IPS DF 4.7 (cell line): ENCODE results near the gene PRSS48.
"Not testable (repeated sequence)": the region's sequence is repeated elsewhere in the genome, so short reads cannot be mapped to it uniquely, and the experiment has no call there.

Source experiments
- DNase-seq: peaks from one replicate; pipeline ENCODE4 v3.0.0-alpha.2; 2013; ENCODE audit warnings: low spot score; ENCODE audit errors: extremely low read depth

The PRSS48 gene

GRCh38 chr4:151276787-151277562 is at the start of gene PRSS48:
Gene PRSS48, plus strand, starts transcription at chr4:151277161. Its CDS starts 12 bp downstream, at chr4:151277173.
- peak; percentile 46 for DNase-seq

- DNase-seq: no peak
Observed at GRCh38 chr4:151227172-151227571, 49.8 kb upstream of the PRSS48 start.

GRCh38 chr4:151227731-151228130 is 49.2 kb upstream of the PRSS48 start:
- no peak for DNase-seq

GRCh38 chr4:151228189-151229119 is 48.5 kb upstream of the PRSS48 start:
- no peak for DNase-seq

GRCh38 chr4:151231915-151232595 is 44.9 kb upstream of the PRSS48 start:
- no peak for DNase-seq

- no peak for DNase-seq
Observed at GRCh38 chr4:151233600-151233999, 43.4 kb upstream of the PRSS48 start.

- not testable (repeated sequence) for DNase-seq
Observed at GRCh38 chr4:151235373-151235772, 41.6 kb upstream of the PRSS48 start.

- DNase-seq: no peak
Observed at GRCh38 chr4:151236036-151236435, 40.9 kb upstream of the PRSS48 start.

GRCh38 chr4:151238477-151238876 is 38.5 kb upstream of the PRSS48 start:
- DNase-seq: no peak

- no peak for DNase-seq
Observed at GRCh38 chr4:151239608-151240007, 37.4 kb upstream of the PRSS48 start.

- no peak for DNase-seq
Observed at GRCh38 chr4:151242305-151242704, 34.7 kb upstream of the PRSS48 start.

GRCh38 chr4:151246742-151247141 is 30.2 kb upstream of the PRSS48 start:
- no peak for DNase-seq

- DNase-seq: no peak
Observed at GRCh38 chr4:151247395-151247794, 29.6 kb upstream of the PRSS48 start.

GRCh38 chr4:151248519-151248918 is 28.4 kb upstream of the PRSS48 start:
- DNase-seq: no peak

- peak; percentile 51 for DNase-seq
Observed at GRCh38 chr4:151250706-151251105, 26.3 kb upstream of the PRSS48 start.

GRCh38 chr4:151251603-151252304 is 25.2 kb upstream of the PRSS48 start:
- DNase-seq: no peak

GRCh38 chr4:151255226-151255625 is 21.7 kb upstream of the PRSS48 start:
- DNase-seq: not testable (repeated sequence)

GRCh38 chr4:151255680-151256079 is 21.3 kb upstream of the PRSS48 start:
- DNase-seq: not testable (repeated sequence)

GRCh38 chr4:151256134-151256533 is 20.8 kb upstream of the PRSS48 start:
- no peak for DNase-seq

- no peak for DNase-seq
Observed at GRCh38 chr4:151257704-151258103, 19.3 kb upstream of the PRSS48 start.

- no peak for DNase-seq
Observed at GRCh38 chr4:151259752-151260151, 17.2 kb upstream of the PRSS48 start.
